ENCODE data around the gene ADNP. TPM values are rescaled to one million over a fixed set of nuclear protein-coding genes. Genes with fewer than 3 reads are reported as not detected.

ADNP gene
- total and polyA plus RNA-seq, 10 of the 15 experiments (the other 5 are each of a cell fraction or from before 2014, with no cell fraction given), result 23.0 to 74.4 (median 34.9) TPM

DNA sequence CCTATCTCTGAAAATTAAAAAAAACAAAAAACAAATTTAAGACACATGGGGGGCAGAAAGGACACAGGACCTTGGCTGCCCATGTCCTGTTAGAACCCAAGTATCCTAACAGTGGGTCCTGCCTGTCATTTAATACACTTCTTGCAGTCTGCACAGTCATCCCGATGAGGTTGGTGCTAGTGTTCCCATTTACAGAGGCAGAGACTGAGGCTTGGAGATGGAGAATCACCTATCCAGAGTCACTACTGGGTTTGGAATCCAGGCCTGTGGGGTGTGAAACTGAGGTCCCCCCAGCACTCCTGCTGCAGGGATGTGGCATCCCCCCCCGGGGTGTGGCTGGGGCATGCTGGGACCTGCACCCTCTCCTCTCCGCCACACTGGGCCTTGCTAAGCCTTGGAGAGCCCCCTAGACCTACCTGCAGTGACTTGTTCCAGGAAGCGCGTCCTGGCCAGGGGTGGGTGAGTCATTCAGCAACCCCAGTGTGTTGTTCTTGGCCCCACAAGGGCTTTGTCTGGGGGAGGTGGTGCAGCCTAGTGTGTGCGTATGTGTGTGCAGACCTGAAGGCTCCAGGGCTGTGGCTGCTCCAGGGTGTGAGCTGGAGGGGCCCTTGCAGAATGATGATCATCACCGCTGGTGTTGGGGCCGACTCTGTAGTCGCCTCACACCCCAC, 86.7 kb downstream of the ADNP start (continued):
- TF ChIP-seq, protein P1, sequence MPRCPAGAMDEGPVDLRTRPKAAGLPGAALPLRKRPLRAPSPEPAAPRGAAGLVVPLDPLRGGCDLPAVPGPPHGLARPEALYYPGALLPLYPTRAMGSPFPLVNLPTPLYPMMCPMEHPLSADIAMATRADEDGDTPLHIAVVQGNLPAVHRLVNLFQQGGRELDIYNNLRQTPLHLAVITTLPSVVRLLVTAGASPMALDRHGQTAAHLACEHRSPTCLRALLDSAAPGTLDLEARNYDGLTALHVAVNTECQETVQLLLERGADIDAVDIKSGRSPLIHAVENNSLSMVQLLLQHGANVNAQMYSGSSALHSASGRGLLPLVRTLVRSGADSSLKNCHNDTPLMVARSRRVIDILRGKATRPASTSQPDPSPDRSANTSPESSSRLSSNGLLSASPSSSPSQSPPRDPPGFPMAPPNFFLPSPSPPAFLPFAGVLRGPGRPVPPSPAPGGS (IDR thresholded peaks at IDR 0.05; ENCODE audit: borderline replicate concordance, insufficient read depth, low read depth, low read length, poor library complexity, severe bottlenecking), result peak; percentile 91
- TF ChIP-seq SUPT20H (IDR thresholded peaks at IDR 0.05; ENCODE audit: borderline replicate concordance, control insufficient read depth, low read depth, low read length), result no peak
- TF ChIP-seq SMAD1 (IDR thresholded peaks at IDR 0.05; ENCODE audit: low read depth, partially characterized antibody), result no peak
- TF ChIP-seq TCF7 (IDR thresholded peaks at IDR 0.05; ENCODE audit: borderline replicate concordance), result no peak
- no peak for TF ChIP-seq SUZ12 (IDR thresholded peaks at IDR 0.05; ENCODE audit: unreplicated experiment)
- TF ChIP-seq, protein P2, sequence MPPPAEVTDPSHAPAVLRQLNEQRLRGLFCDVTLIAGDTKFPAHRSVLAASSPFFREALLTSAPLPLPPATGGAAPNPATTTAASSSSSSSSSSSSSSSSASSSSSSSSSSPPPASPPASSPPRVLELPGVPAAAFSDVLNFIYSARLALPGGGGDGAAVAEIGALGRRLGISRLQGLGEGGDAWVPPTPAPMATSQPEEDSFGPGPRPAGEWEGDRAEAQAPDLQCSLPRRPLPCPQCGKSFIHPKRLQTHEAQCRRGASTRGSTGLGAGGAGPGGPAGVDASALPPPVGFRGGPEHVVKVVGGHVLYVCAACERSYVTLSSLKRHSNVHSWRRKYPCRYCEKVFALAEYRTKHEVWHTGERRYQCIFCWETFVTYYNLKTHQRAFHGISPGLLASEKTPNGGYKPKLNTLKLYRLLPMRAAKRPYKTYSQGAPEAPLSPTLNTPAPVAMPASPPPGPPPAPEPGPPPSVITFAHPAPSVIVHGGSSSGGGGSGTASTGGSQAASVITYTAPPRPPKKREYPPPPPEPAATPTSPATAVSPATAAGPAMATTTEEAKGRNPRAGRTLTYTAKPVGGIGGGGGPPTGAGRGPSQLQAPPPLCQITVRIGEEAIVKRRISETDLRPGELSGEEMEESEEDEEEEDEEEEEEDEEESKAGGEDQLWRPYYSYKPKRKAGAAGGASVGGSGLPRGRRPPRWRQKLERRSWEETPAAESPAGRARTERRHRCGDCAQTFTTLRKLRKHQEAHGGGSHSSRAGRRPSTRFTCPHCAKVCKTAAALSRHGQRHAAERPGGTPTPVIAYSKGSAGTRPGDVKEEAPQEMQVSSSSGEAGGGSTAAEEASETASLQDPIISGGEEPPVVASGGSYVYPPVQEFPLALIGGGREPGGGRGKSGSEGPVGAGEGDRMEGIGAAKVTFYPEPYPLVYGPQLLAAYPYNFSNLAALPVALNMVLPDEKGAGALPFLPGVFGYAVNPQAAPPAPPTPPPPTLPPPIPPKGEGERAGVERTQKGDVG (CRISPR knock-in tag; IDR thresholded peaks at IDR 0.05), result no peak
- TF ChIP-seq, protein P3, sequence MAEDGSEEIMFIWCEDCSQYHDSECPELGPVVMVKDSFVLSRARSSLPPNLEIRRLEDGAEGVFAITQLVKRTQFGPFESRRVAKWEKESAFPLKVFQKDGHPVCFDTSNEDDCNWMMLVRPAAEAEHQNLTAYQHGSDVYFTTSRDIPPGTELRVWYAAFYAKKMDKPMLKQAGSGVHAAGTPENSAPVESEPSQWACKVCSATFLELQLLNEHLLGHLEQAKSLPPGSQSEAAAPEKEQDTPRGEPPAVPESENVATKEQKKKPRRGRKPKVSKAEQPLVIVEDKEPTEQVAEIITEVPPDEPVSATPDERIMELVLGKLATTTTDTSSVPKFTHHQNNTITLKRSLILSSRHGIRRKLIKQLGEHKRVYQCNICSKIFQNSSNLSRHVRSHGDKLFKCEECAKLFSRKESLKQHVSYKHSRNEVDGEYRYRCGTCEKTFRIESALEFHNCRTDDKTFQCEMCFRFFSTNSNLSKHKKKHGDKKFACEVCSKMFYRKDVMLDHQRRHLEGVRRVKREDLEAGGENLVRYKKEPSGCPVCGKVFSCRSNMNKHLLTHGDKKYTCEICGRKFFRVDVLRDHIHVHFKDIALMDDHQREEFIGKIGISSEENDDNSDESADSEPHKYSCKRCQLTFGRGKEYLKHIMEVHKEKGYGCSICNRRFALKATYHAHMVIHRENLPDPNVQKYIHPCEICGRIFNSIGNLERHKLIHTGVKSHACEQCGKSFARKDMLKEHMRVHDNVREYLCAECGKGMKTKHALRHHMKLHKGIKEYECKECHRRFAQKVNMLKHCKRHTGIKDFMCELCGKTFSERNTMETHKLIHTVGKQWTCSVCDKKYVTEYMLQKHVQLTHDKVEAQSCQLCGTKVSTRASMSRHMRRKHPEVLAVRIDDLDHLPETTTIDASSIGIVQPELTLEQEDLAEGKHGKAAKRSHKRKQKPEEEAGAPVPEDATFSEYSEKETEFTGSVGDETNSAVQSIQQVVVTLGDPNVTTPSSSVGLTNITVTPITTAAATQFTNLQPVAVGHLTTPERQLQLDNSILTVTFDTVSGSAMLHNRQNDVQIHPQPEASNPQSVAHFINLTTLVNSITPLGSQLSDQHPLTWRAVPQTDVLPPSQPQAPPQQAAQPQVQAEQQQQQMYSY (CRISPR knock-in tag; IDR thresholded peaks at IDR 0.05), result no peak
- TF ChIP-seq, protein P4, sequence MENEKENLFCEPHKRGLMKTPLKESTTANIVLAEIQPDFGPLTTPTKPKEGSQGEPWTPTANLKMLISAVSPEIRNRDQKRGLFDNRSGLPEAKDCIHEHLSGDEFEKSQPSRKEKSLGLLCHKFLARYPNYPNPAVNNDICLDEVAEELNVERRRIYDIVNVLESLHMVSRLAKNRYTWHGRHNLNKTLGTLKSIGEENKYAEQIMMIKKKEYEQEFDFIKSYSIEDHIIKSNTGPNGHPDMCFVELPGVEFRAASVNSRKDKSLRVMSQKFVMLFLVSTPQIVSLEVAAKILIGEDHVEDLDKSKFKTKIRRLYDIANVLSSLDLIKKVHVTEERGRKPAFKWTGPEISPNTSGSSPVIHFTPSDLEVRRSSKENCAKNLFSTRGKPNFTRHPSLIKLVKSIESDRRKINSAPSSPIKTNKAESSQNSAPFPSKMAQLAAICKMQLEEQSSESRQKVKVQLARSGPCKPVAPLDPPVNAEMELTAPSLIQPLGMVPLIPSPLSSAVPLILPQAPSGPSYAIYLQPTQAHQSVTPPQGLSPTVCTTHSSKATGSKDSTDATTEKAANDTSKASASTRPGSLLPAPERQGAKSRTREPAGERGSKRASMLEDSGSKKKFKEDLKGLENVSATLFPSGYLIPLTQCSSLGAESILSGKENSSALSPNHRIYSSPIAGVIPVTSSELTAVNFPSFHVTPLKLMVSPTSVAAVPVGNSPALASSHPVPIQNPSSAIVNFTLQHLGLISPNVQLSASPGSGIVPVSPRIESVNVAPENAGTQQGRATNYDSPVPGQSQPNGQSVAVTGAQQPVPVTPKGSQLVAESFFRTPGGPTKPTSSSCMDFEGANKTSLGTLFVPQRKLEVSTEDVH (IDR thresholded peaks at IDR 0.05; ENCODE audit: low read depth, partially characterized antibody), result no peak
- TF ChIP-seq, protein P5, sequence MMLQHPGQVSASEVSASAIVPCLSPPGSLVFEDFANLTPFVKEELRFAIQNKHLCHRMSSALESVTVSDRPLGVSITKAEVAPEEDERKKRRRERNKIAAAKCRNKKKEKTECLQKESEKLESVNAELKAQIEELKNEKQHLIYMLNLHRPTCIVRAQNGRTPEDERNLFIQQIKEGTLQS (IDR thresholded peaks at IDR 0.05; ENCODE audit: borderline replicate concordance, extremely low read depth, low read depth, low read length), result no peak
- no peak for TF ChIP-seq NFYA (IDR thresholded peaks at IDR 0.05; ENCODE audit: borderline replicate concordance, low read depth, low read length)
- TF ChIP-seq NFIC (IDR thresholded peaks at IDR 0.05; ENCODE audit: low read depth, low read length), result peak; percentile 73; the same call in 1 of the 2 replicates
- TF ChIP-seq CREB1 (IDR thresholded peaks at IDR 0.05; ENCODE audit: low read depth), result peak; percentile 61; the same call in 1 of the 2 replicates
- TF ChIP-seq CBX5 (IDR thresholded peaks at IDR 0.05; ENCODE audit: low read depth), result 0 out of 2 replicates have a peak, but pooled peaks have one; percentile 8
- no peak for TF ChIP-seq RB1 (IDR thresholded peaks at IDR 0.05; ENCODE audit: borderline replicate concordance)

Measured in GM12878 (cell line).